ENCODE results near the gene AXL.
"Not testable (repeated sequence)": the region's sequence is repeated elsewhere in the genome, so short reads cannot be mapped to it uniquely, and the experiment has no call there.

Gene AXL

DNA sequence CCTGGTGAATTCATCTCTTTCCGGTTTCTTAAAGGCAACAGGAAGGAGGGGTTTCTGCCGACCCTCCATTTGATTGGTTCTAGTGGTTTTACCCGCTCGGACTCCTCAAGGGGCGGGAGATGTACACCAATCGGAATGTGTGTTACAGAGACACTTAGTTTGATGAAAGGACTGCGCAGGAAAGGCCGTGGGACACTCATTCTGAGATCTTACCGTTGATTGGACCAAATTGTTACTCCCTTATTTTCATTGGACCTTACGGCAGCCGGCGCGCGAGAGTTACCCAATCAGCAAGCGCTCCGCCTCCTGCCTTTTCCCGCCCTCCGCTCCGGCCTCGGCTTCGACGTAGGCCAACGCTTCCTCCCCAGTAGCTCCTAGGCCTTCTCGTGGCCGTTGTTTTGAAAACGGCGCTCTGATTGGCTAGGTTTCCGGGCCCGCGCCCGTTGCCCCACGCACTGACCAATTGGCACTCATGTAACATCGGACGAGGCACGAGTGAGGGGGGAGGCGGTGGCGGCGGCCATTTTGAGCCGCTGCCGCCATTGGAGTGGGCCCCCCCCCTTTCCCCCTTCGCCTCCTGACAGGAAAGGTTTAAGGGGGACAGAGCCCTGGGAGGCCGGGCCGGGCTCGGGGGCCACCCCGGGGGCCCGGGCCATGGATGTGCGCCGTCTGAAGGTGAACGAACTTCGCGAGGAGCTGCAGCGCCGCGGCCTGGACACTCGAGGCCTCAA, 45.0 kb downstream of the AXL start, which contains the start of gene HNRNPUL1:
HNRNPUL1 (plus strand) TSS at position 523 of the 731 bp plus-strand sequence; CDS start at position 655, 132 bp downstream.
- peak; percentile 100 for DNase-seq (ENCODE audit: low read depth, low spot score)

DNA sequence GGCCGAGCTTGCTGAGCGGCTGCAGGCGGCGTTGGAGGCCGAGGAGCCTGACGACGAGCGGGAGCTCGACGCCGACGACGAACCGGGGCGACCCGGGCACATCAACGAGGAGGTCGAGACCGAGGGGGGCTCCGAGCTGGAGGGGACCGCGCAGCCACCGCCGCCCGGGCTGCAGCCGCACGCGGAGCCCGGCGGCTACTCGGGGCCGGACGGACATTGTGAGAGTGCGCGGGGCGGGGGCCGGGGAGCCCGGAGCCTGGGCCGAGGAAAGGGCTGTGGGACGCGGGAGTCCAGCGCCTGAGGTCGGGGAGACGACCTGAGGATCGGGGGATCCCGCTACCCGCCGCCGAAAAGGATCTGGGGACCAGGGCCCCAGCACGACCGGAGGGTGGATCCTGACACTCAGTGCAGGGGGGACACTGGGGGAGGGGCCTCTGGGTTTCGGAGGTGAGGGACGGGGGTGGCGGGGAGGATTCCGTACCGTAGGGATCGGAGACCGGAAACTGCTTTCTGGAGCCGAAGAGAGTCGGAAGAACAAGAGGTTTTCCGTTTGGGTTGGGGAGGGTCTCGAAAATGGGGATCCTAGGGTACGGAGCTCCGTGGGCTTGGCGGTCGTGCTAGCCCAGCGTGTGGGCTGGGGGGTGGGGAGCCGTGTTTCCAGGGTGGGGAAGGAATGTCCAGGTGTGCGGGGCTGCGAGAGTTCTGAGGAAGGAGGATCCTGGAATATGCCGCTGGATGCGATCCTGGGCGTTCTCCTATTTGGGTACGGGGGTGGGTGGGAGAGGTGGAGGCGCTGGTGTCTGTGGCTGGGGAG, 45.8 kb downstream of the AXL start:
- peak; percentile 25 for DNase-seq (ENCODE audit: low read depth, low spot score)
- H3K4me3 ChIP-seq (ENCODE audit: low read length): peak overlapping the region; percentile 95

More for the DNA sequence above, 45.0 kb downstream of the AXL start, which contains the start of gene HNRNPUL1:
- peak within 1 kb of the TSS; percentile 98 for H3K4me3 ChIP-seq (ENCODE audit: low read length)

DNA sequence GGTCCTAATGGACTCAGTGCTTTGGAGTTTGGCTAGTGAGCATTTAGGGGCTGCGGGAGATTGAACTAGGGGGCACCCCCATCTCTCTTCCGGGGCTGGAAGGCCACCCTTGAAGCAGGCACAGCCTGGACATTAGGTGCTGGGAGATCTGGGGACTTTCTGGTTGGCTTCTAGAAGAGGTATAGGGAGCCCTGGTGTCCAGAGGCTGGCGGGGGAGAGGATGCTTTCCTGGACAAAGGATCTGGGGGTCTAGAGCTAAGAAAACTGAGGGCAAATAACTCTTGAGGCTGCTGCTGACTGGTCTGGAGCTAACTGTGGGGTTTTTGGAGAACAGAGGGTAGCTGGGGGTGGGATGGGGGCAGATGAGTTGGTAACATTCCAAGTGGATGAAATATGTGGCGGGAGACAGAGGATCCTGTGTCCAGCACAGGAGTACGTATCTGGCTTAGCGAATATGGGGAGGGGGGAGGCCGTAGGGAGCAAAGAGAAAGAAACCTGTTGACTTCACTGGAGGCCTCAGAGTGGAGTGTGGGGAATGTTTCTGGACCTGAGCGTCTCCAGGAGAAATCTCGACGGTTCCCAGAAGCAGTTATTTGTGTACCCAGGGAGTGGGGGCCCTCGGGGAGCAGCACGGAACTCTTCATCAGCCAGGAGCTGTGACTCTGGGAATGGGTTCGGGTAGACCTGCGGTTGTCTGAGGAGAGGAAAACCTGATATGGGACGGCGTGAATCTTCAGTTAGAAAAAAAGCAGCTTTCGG, 46.6 kb downstream of the AXL start:
- DNase-seq (ENCODE audit: low read depth, low spot score): no peak
- H3K4me3 ChIP-seq (ENCODE audit: low read length): peak overlapping the region; percentile 95

DNA sequence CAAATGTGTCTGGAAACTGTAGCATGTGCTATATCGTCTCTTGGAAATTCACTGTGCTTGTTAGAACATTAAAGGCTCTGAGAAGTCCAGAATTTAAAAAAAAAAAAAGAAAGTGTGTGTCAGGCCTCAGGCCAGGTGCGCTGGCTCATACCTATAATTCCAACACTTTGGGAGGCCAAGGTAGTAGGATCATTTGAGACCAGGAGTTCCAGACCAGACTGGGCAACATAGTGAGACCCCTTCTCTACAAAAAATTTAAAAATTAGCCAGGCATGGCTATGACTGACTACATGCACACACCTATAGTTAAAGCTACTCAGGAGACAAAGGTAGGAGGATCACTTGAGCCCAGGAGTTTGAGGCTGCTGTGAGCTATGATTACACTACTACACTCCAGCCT, 50.0 kb downstream of the AXL start:
- no peak overlapping the region for H3K4me3 ChIP-seq (ENCODE audit: low read length)
- no peak for DNase-seq (ENCODE audit: low read depth, low spot score)

DNA sequence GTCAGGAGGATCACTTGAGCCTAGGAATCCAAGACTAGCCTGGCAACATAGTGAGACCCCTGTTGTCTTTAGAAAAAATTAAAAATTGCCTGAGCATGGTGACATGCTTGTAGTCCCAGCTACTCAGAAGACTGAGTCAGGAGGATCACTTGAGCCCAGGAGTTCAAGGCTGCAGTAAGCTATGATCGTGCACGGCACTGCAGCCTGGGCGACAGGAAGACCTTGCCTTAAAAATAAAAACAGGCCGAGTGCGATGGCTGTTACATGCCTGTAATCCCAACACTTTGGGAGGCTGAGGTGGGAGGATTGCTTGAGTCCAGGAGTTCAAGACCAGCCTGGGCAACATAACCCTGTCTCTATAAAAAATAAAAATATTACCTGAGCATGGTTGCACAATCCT, 50.5 kb downstream of the AXL start:
- no peak for DNase-seq (ENCODE audit: low read depth, low spot score)
- H3K4me3 ChIP-seq (ENCODE audit: low read length): no peak overlapping the region

DNA sequence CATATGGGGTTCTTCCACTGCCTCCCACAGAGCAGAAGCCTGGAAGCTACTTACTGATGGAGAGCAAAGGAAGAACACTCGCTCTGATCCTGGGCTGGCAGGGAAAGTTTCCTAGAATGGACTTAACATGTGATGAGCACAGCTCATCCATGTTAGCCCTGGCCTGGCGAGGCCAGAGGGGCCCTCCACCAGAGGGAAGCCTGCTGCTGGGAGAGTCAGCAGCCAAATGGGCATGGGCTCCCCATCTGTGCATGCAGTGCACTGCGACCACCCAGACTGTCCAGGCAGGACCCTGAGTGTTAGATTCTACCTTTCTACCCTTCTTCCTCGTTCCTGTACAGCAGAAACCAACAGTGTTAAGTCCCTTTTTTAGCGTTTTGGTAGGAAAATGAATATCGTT, 54.1 kb downstream of the AXL start:
- H3K4me3 ChIP-seq (ENCODE audit: low read length): no peak overlapping the region
- no peak for DNase-seq (ENCODE audit: low read depth, low spot score)

DNA sequence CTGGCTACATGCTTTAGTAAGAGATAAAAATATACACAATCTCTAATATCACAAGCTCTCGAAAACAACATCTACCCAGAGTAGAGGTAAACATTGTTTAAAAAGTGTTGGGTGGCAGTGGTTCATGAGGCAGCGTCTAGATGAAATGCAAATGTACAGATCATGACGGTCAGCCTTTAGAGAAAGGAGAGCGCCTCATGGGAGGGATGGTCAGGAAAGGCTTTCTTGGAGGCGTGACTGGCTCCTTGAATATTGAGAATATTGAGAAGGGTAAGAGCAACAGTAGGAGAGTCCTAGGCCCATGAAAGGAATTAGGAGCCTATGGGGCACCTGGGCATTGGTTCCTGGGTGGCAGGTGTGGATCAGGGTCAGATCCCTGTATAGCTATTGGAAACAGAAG, 55.8 kb downstream of the AXL start:
- H3K4me3 ChIP-seq (ENCODE audit: low read length): no peak overlapping the region
- no peak for DNase-seq (ENCODE audit: low read depth, low spot score)

DNA sequence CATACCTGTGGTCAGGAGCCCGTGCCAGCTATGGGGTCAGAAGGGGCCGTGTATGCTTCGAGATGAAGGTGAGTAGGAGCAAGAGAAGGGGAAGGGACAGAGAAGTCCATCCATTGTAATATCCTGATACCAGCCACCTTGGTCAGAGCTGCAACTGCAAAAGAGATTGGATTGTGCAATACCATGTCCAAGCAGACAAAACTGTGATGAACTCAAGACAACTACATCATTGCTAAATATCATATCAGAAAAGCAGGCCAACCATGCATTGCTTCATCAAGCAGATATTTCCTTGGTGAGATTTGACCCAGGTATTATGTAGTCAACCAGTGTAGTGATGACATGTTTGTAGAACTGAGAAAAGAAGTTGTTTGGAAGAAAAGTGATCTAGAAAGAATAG, 57.2 kb downstream of the AXL start:
- DNase-seq (ENCODE audit: low read depth, low spot score): no peak
- H3K4me3 ChIP-seq (ENCODE audit: low read length): no peak overlapping the region

DNA sequence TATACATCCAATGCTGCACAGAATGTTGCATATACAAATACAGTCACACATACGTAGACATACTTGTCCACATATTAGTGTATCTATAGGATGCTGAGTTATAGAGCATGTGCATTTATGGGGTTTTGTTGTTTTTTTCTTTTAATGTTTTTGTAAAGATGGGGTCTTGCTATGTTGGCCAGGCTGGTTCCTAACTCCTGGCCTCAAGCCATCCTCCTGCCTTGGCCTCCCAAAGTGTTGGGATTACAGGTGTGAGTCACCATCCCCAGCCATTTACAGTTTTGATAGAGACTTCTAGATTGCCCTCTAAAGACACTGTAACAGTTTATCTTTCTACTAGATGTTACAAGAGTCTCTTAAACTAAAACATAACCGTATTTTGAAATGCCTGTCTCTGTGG, 59.5 kb downstream of the AXL start:
- DNase-seq (ENCODE audit: low read depth, low spot score): no peak
- H3K4me3 ChIP-seq (ENCODE audit: low read length): no peak overlapping the region

DNA sequence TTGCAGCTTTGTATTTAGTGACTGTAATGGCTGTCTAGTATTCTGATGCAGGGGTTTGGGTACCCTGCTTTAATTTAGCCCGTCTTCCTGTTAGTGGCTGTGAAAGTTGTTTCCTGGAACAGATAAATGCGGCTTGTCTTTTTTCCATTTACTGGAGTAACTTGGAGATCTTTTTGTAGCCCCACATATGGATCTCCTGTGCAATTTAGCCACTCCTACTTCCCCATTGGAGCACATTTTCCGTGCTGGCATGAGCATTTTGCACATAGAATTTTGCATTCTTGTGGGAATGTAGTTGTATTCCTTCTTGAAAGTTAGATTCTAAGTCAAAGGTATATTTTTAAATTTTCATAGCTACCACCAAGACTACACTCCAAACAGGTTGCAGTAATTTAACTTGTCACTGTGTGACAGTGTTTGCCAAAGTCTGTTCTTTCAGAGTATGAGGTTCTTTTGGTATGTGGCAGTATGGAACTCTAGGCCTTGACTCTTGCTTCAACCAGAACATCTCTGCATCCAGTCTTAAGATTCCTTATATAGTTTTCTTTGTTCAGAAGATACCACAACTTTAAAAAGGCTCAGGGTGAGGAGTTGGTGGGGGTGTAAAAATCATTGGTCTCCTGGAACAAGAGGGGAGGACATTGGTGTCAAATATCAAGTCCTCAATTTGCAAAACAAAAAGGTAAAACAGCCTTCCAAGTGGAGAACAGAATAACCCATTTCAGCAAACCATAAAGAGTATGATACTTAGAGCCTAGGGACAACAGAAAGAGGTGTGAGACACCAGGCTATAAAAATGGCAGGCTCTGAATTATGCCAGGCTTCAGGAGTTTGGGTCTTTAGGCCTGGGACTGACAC, 69.9 kb downstream of the AXL start:
- no peak overlapping the region for H3K4me3 ChIP-seq (ENCODE audit: low read length)
- no peak for DNase-seq (ENCODE audit: low read depth, low spot score)

DNA sequence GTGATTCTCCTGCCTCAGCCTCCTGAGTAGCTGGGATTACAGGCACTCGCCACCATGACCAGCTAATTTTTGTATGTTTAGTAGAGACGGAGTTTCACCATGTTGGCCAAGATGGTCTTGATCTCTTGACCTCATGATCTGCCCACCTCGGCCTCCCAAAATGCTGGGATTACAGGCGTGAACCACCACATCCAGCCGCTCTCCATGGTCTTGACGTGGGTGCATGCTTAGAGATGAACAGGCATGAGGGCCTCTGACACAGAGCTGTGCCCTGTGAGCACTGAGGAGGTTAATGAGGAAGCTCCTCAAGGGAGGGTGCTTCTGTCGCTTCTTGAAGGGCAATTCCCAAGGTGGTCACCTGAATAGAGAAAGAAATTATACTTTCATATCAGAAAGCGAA, 70.8 kb downstream of the AXL start:
- H3K4me3 ChIP-seq (ENCODE audit: low read length); DNase-seq (ENCODE audit: low read depth, low spot score): not testable (repeated sequence)

DNA sequence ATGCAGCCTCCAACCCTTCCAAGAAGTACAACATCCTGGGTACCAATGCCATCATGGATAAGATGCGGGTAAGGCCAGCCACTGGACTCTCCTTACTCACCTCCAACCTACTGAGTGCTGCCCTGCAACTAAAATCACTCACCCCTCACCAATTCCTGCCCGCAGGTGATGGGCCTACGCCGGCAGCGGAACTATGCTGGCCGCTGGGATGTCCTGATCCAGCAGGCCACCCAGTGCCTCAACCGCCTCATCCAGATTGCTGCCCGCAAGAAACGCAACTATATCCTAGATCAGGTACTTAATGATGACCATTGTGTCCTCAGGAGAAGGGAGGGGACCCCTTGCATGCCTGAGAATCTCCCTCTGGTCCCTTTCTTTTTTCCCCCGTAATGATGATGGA, 75.4 kb downstream of the AXL start:
- DNase-seq (ENCODE audit: low read depth, low spot score): no peak
- H3K4me3 ChIP-seq (ENCODE audit: low read length): no peak overlapping the region

DNA sequence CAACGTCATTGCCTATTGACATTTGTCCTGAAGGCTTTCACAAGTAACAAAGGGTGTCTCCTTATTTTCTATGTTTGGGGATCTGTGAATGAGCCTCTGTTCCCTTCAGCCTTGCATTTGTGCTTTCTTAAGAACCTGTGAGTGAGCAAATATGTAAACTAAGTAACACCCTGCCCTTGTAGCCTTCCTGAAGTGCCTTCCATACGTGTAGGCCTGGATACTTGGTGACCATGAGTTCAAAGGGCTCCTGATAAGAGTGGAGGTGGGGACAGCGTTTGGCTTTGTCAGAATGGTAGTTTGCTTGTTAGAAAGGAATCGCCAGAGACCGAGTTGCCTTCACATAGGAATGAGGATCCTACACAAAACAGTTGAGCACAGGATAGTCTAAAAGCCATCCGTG, 76.5 kb downstream of the AXL start:
- H3K4me3 ChIP-seq (ENCODE audit: low read length): no peak overlapping the region
- DNase-seq (ENCODE audit: low read depth, low spot score): no peak

DNA sequence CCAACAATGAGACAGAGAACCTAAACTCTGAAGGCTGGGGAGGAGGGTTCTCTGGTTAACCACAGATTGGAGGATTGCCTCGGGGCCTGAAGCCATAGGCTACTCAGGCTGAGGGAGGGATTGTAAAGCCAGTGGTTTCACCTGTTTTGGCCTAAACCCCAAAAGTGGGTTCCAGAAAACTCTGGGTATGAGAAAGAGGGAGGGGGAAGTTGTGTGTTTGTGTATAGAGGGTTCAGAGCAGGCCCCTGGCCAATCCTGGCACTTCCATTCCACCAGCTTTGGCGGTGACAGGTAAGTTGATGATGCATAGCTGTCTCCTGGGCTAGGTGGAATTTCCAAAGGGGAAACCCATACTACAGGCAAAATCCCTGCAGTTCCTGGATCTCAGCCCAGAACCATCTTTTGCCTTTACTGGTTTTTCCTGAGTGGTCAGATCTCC, 77.4 kb downstream of the AXL start:
- no peak for DNase-seq (ENCODE audit: low read depth, low spot score)
- no peak overlapping the region for H3K4me3 ChIP-seq (ENCODE audit: low read length)

DNA sequence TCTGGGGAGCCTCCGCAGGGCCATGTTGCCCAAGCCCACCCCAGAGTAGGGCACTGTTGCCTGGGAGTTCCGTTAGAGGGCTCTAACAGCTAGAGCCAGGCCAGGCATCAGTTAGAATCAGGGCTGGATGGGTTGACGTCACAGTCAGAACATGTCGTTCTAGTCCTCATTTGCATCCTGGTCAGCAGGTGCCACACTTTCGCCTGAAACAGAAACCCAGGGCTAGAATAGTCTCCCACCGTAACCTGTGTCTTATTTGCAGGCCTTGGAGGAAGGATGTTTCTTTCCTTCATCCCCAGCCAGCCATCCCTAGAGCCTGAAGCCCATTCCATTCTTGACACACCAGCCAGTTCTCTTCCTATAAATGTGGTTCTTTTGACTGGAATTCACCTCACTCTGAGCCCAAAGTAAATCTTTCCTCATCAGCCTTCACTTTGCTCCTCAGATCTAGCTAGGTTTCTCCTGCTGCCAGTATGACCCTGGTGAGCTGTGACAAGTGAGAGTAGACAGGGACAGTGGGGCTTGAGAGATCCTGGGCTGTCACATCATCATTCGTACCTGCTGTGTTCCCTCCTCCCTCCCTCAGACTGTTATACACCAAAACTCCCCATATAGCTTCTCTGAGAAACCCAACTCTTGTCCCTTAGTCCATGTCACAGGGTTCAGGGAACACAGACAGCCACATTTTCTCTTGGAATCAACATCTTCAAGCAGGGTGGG, 78.8 kb downstream of the AXL start:
- DNase-seq (ENCODE audit: low read depth, low spot score): no peak
- H3K4me3 ChIP-seq (ENCODE audit: low read length): no peak overlapping the region

DNA sequence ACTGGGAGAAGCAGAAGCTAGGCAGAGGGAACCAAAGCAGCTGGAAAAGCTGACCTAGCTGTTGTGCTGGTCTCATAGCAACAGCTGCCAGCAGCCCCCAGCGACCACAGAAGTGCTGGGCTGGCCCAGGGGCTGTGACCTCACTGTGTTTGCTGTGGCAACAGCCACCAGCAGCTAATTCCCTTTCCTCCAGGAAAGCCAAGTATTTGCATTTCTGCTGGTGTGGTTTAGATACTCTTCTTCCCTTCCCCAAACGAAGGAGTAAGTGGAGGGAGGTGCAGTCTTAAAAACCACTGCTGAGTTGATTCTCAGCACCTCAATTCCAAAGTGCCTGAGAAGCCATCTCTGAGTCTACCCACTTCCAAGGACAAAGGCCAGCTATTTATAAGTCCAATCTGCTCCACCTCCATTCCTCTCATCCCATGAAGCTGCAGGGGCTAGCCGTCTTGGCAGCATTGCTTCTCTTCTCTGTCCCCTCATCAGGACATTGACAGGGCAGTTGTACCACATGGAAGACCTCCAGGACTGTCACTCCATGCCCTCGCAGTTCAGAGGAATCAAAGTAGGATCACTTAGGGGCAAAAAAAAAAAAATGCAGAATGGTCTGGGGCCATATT, 79.4 kb downstream of the AXL start:
- no peak overlapping the region for H3K4me3 ChIP-seq (ENCODE audit: low read length)
- no peak for DNase-seq (ENCODE audit: low read depth, low spot score)

DNA sequence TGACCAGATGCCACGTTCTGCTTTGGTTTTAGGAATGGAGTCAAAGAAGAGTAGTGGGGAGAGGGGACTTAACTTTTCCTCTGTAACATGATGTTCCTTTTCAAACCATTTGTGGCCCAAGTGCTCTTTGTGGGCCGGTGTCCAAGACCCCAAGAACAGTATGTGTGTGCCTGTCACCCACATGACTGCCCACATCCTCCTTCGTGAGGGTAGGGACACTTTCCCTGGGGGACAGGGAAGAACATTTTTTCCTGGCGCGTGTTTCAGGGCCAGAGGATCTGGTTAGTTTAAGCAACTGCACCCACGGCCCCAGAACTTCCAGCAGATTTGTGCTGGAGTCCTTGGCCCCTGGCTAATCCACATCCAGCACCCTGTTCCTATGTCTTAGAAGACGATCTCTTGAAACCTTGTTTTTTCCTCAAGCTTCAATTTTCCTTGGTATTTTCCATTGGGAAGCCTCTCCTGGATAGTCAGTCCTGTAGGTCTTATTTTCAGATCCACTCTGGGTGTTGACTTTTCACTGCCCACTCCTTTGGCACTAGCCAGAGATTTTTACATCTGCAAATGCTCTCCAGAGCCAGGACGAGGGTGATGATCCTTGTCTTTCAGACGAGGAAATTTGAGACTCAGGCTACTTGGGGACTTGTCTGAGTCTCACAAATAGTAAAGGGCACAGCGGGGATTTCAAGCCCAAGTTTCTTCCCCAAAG, 80.2 kb downstream of the AXL start:
- no peak for DNase-seq (ENCODE audit: low read depth, low spot score)
- H3K4me3 ChIP-seq (ENCODE audit: low read length): no peak overlapping the region
